Frontal cortex (tissue), 4 donors: Measurements from ENCODE around the gene SEC61A1. TPM values are rescaled to one million over a fixed set of nuclear protein-coding genes. Genes with fewer than 3 reads are reported as not detected.
A peak's percentile ranks its signal among the peaks of the same experiment; 100 is the strongest.

Experiments used
- DNase-seq, 2 donors: peaks; one replicate each; pipeline ENCODE4 v3.0.0; 2012; ENCODE audit warnings: low spot score in 2 of 2
- FAIRE-seq: peaks from 2 replicates; lab custom pipeline; 2012; peaks lifted over from hg19 to GRCh38; lab: Jason Lieb, UNC
- total RNA-seq: library from RNA; depleted of rRNA; stranded (reverse); fragments of >200 nt; gene quantifications from one replicate; pipeline ENCODE4 v1.2.3, GENCODE V29; 2014
- donor health status: control.
- donor health status: control.
- donor health status: control.

The SEC61A1 gene
- total RNA-seq, 1 donor from 2014 or later = 73.0 TPM

DNA sequence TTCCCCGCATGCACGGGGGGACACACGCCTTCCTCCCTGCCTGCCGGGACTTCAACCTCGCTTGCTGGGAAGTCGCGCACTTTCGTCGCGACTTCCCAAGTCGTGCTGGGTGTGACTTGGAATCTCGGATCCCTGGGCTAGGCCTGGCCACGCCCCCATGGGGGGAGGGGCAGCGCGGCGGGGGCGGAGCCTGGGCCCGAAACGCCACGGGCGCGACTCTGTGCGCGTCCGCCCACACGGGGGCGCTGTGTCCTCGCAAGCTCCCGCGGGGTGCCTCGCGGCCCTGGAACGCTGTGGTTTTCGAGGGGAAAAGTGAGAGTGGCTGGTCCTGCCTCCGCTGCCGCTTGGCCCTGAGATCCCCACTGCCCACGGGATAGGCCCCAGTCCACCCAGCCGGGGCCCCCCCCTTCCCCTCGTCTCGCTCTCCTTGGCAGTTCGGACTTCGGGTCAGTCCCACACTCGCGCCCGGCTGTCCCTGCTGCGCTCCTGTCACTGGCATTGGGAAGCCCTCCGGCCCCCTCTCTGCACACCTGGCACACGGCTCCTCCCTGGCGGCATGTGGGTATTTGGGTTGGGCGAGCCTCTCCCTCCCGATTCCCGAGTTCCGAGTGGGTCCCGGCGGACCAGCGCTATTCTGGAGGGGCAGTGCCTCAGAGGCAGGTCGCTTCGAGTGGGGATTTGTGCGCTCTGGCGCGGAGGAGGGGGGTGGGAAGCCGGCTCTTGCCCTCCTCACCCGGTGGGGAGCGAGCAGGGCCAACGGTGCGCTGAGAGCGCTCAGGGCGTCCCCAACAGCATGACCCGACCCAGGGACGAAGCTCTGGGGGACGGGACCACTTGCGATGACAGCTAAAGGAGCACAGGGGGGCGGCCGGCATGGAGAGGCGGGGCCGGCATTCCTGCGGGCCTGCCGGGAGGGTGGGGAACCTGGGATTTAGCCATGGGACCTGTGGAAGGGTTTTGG lies 23.6 kb downstream of the SEC61A1 start:
- no peak for FAIRE-seq
- DNase-seq = peak; percentile 85 to 88

DNA sequence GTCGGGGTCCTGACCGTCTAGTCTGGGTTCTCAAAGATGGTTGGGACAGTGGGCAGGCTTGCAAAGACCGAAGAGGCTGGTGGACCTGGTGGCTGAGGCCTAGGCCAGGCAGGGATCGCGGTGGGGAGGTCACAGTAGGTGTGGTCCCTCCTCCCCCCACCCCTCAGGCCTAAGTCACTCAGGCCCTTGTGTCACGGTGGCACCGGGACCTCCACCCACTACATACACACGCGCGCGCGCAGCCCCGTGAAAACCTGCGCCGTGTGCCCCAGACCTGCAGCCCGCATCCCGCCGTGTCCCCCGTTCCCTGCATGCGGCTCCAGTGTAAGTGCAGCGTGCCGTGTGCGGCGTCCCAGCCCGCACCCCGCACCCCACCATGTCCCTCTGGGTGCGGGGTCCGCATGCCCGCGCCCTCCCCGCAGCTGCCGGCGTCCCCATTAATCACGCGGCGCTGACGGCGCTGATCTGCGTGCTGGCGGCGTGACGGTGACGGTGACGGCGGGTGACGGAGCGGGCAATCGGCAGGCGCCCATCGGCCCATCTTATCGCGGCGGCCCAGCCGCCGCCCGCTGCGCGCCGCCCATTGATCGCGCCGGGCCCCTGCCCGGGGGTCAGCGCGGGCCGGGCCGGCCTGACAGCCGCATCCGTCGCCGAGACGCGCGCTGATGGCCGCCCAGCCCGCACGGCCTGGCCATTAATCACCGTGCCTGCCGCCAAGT lies 24.4 kb downstream of the SEC61A1 start:
- FAIRE-seq = no peak
- peak; percentile 60 for DNase-seq

DNA sequence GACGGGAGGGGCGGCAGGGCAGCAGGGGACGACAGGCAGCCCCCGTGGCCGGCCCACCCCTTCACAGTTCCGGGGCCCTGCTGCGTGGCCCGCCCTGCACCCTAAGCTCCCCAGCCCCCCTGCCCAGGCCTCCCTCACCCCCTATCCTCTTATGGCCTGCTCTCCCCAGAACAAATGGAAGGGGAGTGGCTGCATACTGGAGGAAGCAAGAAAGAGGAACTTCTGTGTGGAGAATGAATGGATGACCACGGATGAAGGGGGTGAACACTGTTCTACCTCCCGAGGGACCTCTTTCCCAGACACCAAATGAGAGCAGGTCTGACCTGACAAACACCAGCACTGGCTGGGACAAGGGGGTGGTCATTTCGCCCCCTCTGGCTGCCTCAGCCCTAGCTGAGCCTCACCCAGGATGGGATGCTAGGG lies 25.0 kb downstream of the SEC61A1 start:
- DNase-seq = no peak
- FAIRE-seq = no peak

DNA sequence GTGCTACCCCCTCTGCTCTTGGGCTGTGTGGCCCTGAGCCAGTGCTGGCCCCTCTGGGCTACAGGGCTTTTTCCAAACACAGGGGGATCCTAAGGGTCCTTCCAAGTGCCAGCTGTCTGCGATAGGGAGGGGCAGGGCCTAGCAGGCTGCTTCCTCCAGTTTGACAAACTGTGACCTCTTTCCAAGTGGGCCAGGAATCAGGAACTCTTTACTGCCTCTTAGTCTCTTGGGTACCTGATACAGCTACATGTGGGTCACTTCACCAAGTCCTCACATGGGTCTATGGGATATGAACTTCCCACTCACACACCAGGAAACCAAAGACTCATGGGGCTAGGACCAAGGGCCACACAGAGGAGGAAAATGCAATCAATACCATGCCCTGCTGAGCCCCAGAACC lies 25.4 kb downstream of the SEC61A1 start:
- FAIRE-seq = no peak
- no peak for DNase-seq

DNA sequence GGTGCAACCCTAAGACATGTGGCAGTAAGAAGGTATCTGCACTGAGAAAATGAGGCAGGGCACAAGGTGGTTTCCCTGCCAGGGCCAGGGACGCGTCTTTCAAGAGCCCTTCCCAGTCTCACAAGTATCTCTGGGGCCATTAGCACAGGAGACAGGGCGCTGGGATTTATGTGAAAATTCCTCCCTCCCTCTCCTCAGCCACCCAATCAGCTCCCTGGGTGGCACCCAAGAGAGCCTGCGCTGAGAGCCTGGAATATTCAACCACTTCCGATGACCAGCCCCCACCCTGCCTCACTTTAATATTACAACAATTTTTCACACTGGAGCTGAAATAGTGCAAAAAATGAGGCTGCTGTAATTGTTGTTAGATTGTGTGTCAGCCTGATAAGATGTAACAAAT lies 26.1 kb downstream of the SEC61A1 start:
- FAIRE-seq = no peak
- no peak for DNase-seq

DNA sequence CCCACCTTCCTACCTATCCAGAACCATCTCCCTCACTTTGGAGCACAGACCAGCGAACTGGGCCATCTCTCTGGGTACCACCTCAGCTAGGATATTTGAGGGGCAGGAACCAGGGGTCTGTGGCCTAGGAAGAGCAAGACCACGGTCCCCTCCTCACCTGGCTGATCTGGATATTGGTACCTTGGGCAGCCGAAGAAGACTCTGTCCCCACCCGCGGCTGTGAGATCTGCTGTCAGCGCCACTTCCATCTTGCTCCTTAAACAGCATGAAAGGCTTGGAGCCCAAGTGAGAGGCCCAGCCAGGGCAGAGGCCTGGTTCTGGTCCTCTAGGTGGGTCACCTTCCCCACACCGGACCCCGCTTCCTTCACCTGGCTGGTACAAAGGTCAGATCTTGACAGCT lies 26.6 kb downstream of the SEC61A1 start:
- DNase-seq = no peak
- FAIRE-seq = no peak

DNA sequence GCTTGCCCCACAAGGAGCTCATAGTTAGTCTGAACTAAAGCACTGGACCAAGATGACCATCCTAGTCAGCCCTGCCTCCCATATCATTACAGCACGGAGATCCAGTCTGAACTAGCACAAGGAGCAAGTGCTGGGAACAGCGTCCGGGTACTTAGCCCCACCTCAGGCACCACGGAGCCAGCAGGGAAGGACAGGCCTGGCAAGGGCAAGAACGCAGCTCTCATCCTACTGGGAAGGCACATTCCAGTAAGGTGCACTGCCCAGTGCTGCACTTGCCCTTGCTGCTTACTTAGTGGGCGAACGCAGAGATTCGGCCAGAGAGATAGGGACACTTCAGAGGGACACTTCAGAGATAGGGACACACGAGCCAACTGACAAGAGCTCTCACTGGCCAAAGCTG lies 27.6 kb downstream of the SEC61A1 start:
- no peak for FAIRE-seq
- DNase-seq = no peak

DNA sequence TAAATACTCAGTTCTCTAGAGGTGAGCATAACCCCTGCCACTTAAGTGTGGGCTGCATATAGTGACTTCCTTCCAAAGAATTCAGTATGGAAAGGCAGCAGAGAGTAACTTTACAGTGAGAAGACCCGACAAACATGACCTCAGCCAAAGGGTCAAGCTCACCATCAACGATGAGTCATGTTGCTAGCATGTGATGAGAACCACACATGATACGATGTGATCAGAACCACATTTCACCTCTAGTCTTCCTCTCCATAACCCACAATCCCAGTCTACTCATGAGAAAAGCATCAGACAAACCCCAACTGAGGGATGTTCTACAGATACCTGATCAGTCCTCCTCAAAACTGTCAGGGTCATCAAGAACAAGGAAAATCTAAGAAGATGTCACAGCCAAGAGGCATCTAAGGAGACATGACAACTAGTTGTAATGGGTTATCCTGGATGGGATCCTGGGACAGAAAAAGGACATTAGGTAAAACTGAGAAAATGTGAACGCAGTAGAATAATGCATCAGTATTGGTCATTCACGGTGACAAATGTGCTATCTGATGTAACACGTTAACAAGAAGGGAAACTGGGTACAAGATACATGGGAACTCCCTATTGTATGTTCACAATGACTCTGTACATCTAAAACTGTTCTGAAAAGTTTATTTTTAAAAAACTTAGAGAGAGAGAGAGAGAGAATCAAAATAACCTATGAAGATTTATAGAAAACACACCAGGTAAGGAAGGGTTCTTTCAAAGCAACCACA lies 28.3 kb downstream of the SEC61A1 start:
- no peak for DNase-seq
- no peak for FAIRE-seq

DNA sequence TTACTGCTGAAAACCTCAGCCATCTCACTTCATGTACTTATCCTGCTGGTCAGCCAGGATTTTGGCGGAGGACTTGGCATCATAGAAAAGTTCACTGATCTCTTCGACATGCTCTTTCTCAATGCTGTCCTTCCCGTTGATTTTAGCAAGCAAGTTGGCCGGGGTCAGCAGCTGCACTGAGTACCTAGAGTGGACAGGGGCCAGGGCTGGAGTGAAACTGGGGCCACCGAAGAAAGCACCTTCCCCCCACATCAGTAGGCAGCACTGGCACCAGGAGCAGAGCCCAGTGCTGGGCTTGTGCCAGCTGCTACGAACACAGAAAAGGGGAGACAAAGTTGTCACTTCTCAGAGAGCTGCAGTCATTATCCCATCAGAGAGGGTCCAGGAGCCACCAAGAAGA lies 29.0 kb downstream of the SEC61A1 start:
- no peak for FAIRE-seq
- DNase-seq = no peak

DNA sequence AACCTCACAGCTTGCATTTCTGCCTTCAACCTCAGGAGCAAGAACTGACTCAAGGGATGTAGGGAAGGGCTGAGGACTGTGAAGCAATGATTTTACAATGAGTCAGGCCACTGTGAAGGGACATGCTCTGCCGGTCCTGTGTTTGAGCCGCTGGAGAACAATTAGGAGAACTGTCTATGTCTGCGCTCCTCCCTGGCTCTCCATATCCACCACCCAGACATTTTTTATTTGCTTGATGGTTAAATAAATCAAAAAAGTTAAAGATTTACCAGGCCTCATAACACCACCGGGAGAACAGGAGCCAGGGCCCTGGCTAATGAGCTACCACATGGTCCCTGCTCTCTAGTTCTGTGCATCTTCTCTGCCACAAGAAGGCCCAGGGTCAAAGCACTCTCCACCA lies 29.6 kb downstream of the SEC61A1 start:
- FAIRE-seq = no peak
- no peak for DNase-seq

DNA sequence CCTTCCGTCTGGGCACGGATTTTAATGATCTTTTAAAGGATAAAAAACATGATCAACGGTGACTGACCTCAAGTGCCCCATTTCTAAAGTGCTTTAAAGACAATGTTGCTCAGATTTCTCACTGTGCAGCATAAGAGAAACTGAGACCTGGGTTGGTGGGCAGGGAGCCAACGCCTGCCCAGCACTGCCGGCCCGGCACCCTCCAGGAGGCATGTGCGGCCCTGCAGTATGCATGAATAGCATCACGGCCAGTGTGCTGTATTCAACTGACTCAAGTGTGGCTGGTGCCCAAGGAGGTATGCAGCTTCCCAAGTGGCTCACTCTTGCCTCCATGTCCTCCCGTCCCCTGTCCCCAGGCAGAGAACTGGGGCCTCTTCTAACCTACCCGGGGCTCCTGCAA lies 30.3 kb downstream of the SEC61A1 start:
- DNase-seq (no peak), FAIRE-seq (no peak)

DNA sequence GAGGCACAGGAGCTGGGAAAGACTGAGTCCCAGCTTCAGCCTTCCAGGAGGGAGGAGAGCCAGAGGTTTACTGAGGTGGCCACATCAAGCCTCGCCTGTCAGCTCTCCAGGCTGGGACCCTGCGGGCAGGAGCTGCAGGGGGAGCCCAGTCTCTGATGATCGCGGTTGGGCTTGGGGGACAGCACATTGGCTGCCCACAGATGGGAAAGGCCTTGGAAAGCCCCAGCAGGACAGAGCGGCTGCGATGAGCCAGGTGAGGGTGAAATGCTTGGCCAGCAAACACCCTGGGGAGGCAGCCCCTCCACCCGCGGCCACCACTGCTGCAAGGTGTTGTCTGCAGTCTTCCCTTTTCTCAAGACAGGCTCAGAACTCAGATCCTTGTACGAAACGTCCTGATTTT lies 31.2 kb downstream of the SEC61A1 start:
- no peak for FAIRE-seq

DNA sequence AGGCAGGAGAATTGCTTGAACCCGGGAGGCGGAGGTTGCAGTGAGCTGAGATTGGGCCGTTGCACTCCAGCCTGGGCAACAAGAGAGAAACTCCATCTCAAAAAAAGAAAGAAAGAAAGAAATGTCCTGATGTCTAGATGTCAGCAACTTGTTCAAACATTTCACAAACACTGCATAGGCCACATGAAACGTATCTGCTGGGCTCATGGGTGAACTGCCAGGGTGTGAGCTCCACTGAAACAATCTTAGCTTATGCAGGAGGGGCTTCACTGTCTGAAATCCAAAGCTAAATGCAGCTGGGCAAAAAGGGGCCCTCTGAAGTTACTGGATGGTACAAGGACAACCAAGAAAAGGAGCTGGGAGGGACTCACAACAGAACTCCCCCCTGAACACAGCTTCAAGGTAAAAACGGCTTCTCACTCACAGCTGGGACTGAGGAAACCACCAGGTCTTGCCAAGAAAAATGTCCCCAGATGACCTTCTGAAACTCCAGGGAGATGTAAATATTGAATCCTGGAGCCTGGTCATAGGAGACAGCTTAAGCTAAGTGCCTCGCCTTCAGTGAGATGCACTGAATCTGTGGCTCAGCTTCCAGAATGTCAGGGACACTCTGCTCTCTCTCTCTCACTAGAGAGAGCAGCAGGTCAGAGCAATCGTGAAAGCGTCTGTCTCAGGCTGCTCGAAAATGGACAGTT lies 31.9 kb downstream of the SEC61A1 start:
- DNase-seq = peak in 1 of 2 donors; percentile 18
- FAIRE-seq = no peak

More for the DNA sequence above, 31.2 kb downstream of the SEC61A1 start:
- DNase-seq = no peak

DNA sequence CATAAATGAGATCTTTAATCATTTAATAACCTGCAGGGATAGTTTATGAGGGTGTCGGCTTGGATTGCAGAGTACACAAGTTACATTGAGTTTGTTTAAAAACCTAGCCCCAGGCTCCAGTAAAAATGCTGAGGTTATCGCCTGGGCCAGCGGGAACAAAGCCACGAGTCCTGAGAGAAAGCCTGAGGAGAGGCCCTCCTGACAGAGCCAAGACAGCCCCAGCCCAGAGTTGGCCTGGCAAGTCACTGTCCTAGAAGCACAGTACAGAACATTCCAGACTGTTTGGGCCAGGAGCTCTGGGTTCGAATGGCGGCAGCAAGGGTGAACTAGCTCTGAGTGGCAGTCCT lies 32.4 kb downstream of the SEC61A1 start:
- DNase-seq (no peak), FAIRE-seq (no peak)

DNA sequence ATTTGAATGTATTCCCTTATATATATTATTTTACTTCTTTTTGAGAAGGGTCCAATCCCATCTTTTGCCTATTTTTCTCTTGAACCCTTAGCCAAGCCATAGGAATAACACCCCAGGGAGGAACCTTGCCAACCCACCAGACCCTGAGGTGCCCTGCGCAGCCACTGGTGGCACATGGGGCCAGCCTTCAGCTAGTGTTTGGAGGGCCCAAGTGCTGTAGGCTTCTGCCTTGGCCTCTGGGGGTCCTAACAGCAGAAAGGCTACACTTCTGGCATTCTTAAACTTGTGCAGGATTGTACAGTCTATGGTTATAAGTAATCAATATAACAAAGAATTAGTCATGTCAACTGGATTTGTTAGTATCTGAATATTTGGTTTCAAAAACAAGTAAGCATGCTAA lies 36.9 kb downstream of the SEC61A1 start:
- FAIRE-seq = no peak
- DNase-seq = no peak

DNA sequence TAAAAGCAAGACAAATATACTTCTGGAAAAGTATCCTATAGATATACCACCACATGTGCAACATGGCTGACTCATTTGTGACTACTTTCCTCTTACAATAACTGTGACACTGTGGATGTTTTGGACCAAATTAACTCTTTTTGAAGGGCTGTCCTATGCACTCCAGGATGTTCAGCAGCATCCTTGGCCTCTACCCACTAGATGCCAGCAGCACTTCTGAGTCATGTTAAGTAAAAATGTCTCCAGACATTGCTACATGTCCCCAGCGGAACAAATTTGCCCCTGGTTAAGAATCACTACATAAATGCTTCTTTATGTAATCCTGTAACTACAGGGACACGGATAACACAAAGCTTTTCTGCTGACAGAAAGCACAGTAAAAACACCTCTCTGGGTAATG lies 39.3 kb downstream of the SEC61A1 start:
- FAIRE-seq (no peak), DNase-seq (no peak)

DNA sequence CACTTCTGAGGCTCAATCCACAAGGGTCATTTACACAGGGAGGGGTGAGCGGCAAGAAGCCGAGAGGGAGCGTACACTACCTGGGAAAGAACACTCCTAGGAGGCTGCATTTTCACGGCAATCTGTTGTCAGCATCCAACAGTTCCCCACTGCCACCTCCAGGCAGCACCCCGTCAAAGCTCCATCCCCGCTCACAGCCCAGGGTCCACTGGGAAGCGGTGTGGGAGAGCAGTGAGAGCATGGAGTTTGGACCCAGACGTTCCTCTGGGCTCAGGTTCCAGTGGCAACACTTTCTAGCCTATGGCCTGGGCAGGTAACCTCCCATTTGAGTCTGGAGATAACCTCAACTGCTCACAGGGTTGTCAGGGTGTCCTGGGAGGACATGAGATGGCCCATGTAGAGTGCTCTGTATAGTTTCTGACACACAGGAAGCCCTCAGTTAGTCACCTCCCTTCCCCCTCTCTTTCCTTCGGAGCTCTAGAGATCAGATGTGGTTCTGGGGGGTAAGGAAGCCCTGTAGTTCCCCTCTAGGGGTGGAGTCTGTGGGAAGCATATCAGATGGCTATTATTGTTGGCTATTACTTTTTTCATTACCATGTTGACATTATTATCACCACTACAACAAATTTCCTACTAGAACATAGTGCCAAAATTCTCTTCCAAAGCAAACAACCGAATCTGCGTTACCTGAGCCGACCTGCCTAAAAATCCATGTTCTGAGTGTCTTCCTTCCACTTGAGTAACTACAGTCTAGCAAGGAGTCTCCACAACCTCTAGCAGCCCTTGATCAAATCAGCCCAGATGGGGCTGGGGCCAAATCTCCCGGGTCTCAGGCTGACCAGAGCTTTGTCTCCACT lies 42.3 kb downstream of the SEC61A1 start:
- FAIRE-seq (no peak), DNase-seq (no peak)

DNA sequence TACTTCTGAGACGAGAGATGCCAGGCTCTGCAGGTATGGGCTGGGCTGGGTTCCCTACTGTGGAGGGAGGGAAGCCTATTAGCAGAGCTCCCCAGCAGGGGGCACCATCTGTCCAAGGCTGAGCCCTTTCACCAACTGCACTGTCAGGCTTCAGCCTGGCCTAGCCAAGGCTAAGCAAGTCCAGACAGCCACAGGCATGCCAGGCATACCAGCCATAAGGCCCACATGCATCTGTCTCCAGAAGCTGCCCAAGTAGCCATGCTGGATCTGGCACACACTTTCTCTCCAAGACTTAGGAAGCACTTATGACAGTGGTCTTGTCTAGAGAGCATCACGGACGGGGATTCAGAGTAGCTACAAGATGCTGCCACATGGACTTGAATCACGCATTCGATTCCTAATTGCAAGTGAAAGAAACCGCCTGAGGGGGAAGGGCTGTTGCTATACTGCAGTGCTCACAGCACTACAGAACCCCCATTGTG lies 43.0 kb downstream of the SEC61A1 start:
- FAIRE-seq (no peak), DNase-seq (peak; percentile 46 to 79)

DNA sequence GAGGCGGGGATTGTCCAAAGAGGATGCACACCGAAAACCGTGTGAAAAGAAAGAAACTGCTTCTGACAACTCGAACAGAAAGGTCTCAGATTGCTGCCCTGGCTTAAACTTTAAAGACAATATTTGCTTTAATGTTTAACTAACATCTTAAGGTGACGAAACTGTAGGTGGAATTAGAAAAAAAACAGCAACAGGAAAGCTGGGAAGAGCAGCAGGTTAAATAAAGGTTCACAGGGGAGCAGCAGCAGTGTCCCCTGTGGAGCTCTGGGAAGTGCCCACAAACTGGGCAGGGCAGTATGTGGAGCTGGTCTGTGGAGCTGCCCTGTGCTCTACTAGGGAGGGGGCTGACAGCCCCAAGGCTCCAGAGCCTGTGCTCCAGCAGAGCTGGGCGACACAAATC lies 46.0 kb downstream of the SEC61A1 start:
- DNase-seq (no peak), FAIRE-seq (no peak)
